Measurements from ENCODE around the gene PINLYP.

Gene PINLYP

GRCh38 chr19:43534305-43534815 is 41.2 kb upstream of the PINLYP start:
- TF ChIP-seq SNAI2 (CRISPR knock-in tag; IDR thresholded peaks at IDR 0.05): no peak
- TF ChIP-seq, protein P1, sequence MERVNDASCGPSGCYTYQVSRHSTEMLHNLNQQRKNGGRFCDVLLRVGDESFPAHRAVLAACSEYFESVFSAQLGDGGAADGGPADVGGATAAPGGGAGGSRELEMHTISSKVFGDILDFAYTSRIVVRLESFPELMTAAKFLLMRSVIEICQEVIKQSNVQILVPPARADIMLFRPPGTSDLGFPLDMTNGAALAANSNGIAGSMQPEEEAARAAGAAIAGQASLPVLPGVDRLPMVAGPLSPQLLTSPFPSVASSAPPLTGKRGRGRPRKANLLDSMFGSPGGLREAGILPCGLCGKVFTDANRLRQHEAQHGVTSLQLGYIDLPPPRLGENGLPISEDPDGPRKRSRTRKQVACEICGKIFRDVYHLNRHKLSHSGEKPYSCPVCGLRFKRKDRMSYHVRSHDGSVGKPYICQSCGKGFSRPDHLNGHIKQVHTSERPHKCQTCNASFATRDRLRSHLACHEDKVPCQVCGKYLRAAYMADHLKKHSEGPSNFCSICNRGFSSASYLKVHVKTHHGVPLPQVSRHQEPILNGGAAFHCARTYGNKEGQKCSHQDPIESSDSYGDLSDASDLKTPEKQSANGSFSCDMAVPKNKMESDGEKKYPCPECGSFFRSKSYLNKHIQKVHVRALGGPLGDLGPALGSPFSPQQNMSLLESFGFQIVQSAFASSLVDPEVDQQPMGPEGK (CRISPR knock-in tag; IDR thresholded peaks at IDR 0.05; ENCODE audit: borderline replicate concordance): no peak
- TF ChIP-seq ZFP3 (CRISPR knock-in tag; IDR thresholded peaks at IDR 0.05): no peak
- TF ChIP-seq ZNF565 (CRISPR knock-in tag; conservative IDR thresholded peaks at IDR 0.05; ENCODE audit: low read depth): no peak
- no peak for TF ChIP-seq OSR1 (CRISPR knock-in tag; IDR thresholded peaks at IDR 0.05)
- no peak for TF ChIP-seq ZC3H10 (CRISPR knock-in tag; IDR thresholded peaks at IDR 0.05)
- no peak for TF ChIP-seq GLIS3 (CRISPR knock-in tag; IDR thresholded peaks at IDR 0.05)
- no peak for ATAC-seq

DNA sequence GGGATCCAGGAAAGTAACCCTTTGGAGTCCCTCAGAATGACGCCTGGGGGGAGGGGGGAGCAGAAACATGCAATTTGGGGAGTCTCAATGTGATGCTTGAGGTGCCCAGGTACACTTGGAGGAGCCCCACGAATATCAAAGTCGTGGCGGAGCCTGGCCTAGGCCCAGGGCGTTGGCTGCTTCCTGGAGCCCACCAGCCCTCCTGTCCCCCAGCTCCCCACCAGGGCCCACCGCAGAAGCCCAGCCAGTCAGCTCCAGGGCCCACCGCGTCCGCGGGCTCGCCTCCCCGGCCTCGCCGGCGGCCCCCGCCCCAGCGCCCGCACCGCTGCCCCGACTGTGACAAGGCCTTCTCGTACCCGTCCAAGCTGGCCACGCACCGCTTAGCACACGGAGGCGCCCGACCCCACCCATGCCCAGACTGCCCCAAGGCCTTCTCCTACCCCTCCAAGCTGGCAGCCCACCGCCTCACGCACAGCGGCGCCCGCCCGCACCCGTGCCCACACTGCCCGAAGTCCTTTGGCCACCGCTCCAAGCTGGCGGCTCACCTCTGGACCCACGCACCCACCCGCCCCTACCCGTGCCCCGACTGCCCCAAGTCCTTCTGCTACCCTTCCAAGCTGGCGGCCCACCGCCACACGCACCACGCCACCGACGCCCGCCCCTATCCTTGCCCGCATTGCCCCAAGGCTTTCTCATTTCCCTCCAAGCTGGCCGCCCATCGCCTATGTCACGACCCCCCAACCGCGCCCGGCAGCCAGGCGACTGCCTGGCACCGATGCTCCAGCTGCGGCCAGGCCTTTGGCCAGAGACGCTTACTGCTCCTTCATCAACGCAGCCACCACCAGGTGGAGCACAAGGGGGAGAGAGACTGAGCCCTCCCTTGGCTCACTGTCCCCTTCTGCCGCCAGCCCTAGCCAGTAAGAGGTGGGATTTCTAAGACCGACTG is 40.5 kb upstream of the PINLYP start:
- TF ChIP-seq BACH2 (CRISPR knock-in tag; IDR thresholded peaks at IDR 0.05; ENCODE audit: borderline replicate concordance): no peak
- TF ChIP-seq TOX (CRISPR knock-in tag; IDR thresholded peaks at IDR 0.05; ENCODE audit: borderline replicate concordance): no peak
- TF ChIP-seq PPARA (CRISPR knock-in tag; IDR thresholded peaks at IDR 0.05; ENCODE audit: borderline replicate concordance): no peak
- no peak for TF ChIP-seq TSHZ2 (CRISPR knock-in tag; IDR thresholded peaks at IDR 0.05)
- no peak for TF ChIP-seq ZNF8 (CRISPR knock-in tag; IDR thresholded peaks at IDR 0.05)
- TF ChIP-seq CSRNP3 (CRISPR knock-in tag; IDR thresholded peaks at IDR 0.05): no peak
- no peak for TF ChIP-seq RARB (CRISPR knock-in tag; IDR thresholded peaks at IDR 0.05)
- TF ChIP-seq ZC3H10 (CRISPR knock-in tag; IDR thresholded peaks at IDR 0.05): no peak
- no peak for TF ChIP-seq ZFP3 (CRISPR knock-in tag; IDR thresholded peaks at IDR 0.05)
- TF ChIP-seq ZNF70 (CRISPR knock-in tag; IDR thresholded peaks at IDR 0.05): no peak
- TF ChIP-seq GLIS3 (CRISPR knock-in tag; IDR thresholded peaks at IDR 0.05): no peak
- TF ChIP-seq ARNTL (CRISPR knock-in tag; IDR thresholded peaks at IDR 0.05; ENCODE audit: borderline replicate concordance, low read depth): no peak
- no peak for TF ChIP-seq OSR1 (CRISPR knock-in tag; IDR thresholded peaks at IDR 0.05)
- no peak for TF ChIP-seq TCF4 (CRISPR knock-in tag; IDR thresholded peaks at IDR 0.05; ENCODE audit: borderline replicate concordance)
- no peak for ATAC-seq

DNA sequence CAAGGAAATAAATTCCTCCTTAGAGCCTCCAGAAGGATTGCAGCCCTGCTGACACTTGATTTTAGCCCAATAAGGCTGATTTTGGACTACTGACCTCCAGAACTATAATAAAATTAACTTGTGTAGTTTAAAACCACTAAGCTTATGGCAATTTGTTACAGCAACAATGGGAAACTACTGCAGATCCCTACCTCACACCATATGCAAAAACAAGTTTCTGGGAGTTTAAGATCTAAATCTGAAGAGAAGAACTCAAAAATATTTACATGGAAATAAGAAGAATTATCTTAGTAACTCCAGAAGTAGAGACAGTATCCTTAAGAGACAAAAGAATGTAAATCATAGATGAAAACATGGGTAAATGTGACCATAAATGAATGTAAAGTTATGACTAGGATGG is 36.7 kb upstream of the PINLYP start:
- ATAC-seq: no peak
- TF ChIP-seq CSRNP3 (CRISPR knock-in tag; IDR thresholded peaks at IDR 0.05) (no peak), BACH2 (CRISPR knock-in tag; IDR thresholded peaks at IDR 0.05; ENCODE audit: borderline replicate concordance) (no peak), ZFP3 (CRISPR knock-in tag; IDR thresholded peaks at IDR 0.05) (no peak), RARB (CRISPR knock-in tag; IDR thresholded peaks at IDR 0.05) (no peak), OSR1 (CRISPR knock-in tag; IDR thresholded peaks at IDR 0.05) (no peak), POU6F1 (CRISPR knock-in tag; IDR thresholded peaks at IDR 0.05; ENCODE audit: borderline replicate concordance, low read depth) (no peak)
- TF ChIP-seq, protein P1 (CRISPR knock-in tag; IDR thresholded peaks at IDR 0.05; ENCODE audit: borderline replicate concordance): no peak
- TF ChIP-seq, protein P2, sequence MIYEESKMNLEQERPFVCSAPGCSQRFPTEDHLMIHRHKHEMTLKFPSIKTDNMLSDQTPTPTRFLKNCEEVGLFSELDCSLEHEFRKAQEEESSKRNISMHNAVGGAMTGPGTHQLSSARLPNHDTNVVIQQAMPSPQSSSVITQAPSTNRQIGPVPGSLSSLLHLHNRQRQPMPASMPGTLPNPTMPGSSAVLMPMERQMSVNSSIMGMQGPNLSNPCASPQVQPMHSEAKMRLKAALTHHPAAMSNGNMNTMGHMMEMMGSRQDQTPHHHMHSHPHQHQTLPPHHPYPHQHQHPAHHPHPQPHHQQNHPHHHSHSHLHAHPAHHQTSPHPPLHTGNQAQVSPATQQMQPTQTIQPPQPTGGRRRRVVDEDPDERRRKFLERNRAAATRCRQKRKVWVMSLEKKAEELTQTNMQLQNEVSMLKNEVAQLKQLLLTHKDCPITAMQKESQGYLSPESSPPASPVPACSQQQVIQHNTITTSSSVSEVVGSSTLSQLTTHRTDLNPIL (CRISPR knock-in tag; IDR thresholded peaks at IDR 0.05; ENCODE audit: low read depth): no peak
